Psoas muscle (tissue), 8 donors: Measurements from ENCODE around the gene DOCK2. TPM values are rescaled to one million over a fixed set of nuclear protein-coding genes. Genes with fewer than 3 reads are reported as not detected.

ENCODE experiments used
- ATAC-seq, 4 donors: fragments of 200-7000 bp; cut with Tn5 transposase; one replicate each; pipeline ENCODE4 v1.9.1; 2020; ENCODE audit warnings: moderate library complexity in 3 of 4, mild to moderate bottlenecking in 2 of 4
- DNase-seq, 2 donors: peaks; one replicate each; pipeline ENCODE4 v3.0.0-alpha.2; 2020
- H3K27ac ChIP-seq: fragments of 200-600 bp; one replicate; pipeline ENCODE4 v1.8.0; 2022
- H3K27me3 ChIP-seq, 3 donors: fragments of 200-600 bp in 1 of 3; one replicate each; pipeline versions ENCODE4 v1.6.1 to v1.8.0; 2013 to 2022; ENCODE audit warnings: low read length in 2 of 3, mild to moderate bottlenecking in 2 of 3, moderate library complexity in 1 of 3; ENCODE audit not compliant: insufficient read depth in 3 of 3
- H3K36me3 ChIP-seq, 2 donors: fragments of 200-600 bp in 1 of 2; one replicate each; pipeline versions ENCODE4 v1.6.1 to v1.8.0; 2013 to 2022; ENCODE audit warnings: low read depth in 1 of 2, mild to moderate bottlenecking in 1 of 2, moderate library complexity in 1 of 2; ENCODE audit not compliant: insufficient read depth in 1 of 2
- H3K4me1 ChIP-seq: fragments of 200-600 bp; one replicate; pipeline ENCODE4 v1.8.0; 2022
- H3K4me3 ChIP-seq: fragments of 200-600 bp; one replicate; pipeline ENCODE4 v1.8.0; 2022; ENCODE audit warnings: mild to moderate bottlenecking
- H3K9me3 ChIP-seq: fragments of 200-600 bp; one replicate; pipeline ENCODE4 v1.8.0; 2022
- WGBS, 3 donors: extraction: QIAGEN DNeasy Blood & Tissue Kit; methylation state at CpG; one replicate each; pipeline versions ENCODE4 v1.1.6 to v1.1.7; 2013; 5-methylcytosine and 5-hydroxymethylcytosine counted together
- intact Hi-C, 2 donors: fragments of 100-400 bp; cut with DNase I; formaldehyde crosslinking; loops; one replicate each; pipeline versions ENCODE4 v1.11.0 to v1.14.2; 2022
- polyA plus RNA-seq, 3 donors: library from polyadenylated mRNA; stranded (reverse); fragments of 200-250 nt; gene quantifications; one replicate each; pipeline ENCODE4 v1.2.3, GENCODE V29; 2013
- total RNA-seq, 4 donors: library from RNA; stranded (reverse); fragmentation: NEBNext Ultra II Directional in 2 of 4; extraction: Animal tissue kit (Norgen Biotek cat#: 25700) in 2 of 4; gene quantifications; one replicate each; pipeline versions ENCODE4 v1.2.1 to v1.2.4, GENCODE V29; 2021 to 2023
- TF ChIP-seq, protein P1 (sequence below): fragments of 200-600 bp; IDR thresholded peaks from one replicate; pipeline ENCODE4 v1.8.0; 2022; ENCODE audit warnings: antibody characterized with exemption
- donor health status: healthy with polysubstance abuse.
- donor health status: DM: no; HTN: no; CAD: no; lungs with moderate emphysema.
- donor health status: Bipolar disorder and iron deficiency.
- donor health status: healthy.
- donor health status: DM: yes; HTN: yes; CAD: no.
- donor health status: DM: no; HTN: no; CAD: no.
- donor health status: DM: no; HTN: no; CAD: no.
- donor health status: DM: yes; HTN: yes; CAD: no.

DOCK2 gene
- total and polyA plus RNA-seq, 7 donors, result 0.37 to 4.4 (median 3.5) TPM

GRCh38 chr5:169933127-169933526 is 296.1 kb downstream of the DOCK2 start:
- TF ChIP-seq, protein P1, sequence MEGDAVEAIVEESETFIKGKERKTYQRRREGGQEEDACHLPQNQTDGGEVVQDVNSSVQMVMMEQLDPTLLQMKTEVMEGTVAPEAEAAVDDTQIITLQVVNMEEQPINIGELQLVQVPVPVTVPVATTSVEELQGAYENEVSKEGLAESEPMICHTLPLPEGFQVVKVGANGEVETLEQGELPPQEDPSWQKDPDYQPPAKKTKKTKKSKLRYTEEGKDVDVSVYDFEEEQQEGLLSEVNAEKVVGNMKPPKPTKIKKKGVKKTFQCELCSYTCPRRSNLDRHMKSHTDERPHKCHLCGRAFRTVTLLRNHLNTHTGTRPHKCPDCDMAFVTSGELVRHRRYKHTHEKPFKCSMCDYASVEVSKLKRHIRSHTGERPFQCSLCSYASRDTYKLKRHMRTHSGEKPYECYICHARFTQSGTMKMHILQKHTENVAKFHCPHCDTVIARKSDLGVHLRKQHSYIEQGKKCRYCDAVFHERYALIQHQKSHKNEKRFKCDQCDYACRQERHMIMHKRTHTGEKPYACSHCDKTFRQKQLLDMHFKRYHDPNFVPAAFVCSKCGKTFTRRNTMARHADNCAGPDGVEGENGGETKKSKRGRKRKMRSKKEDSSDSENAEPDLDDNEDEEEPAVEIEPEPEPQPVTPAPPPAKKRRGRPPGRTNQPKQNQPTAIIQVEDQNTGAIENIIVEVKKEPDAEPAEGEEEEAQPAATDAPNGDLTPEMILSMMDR, result no peak
- 27 to 44% (median 31%) methylated on average over 1 of the region's 1 CpG for WGBS, 3 donors
- no peaks in the 10 kb centered on the region for H3K36me3 ChIP-seq
- intact Hi-C loops, result no loop called here
- H3K27ac ChIP-seq, result no peak overlapping the region
- H3K9me3 ChIP-seq, result no peaks in the 10 kb centered on the region
- no peak overlapping the region for H3K4me3 ChIP-seq
- no peaks in the 10 kb centered on the region for H3K4me1 ChIP-seq
- ATAC-seq, result no peak
- no peaks in the 10 kb centered on the region for H3K27me3 ChIP-seq
- DNase-seq, result no peak

DNA sequence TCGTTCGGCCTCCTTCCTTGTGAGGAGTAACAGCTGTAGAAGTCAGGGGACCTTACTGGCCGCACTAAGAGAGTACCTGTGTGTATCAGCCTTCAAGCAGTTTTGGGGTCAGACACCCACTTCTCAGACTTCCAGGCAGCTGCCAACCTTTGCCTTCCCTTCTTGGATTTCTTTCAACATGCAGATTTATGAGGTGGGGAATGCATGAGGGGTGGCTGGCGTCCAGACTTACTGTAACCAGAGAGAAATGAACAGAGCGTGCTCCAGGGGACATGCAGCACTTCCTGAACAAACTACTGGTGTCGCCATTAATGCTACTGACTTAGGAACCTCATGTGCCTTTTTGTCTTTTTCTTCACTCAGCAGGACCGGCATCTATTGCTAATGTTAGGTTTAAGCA is 296.5 kb downstream of the DOCK2 start:
- ATAC-seq, result no peak

DNA sequence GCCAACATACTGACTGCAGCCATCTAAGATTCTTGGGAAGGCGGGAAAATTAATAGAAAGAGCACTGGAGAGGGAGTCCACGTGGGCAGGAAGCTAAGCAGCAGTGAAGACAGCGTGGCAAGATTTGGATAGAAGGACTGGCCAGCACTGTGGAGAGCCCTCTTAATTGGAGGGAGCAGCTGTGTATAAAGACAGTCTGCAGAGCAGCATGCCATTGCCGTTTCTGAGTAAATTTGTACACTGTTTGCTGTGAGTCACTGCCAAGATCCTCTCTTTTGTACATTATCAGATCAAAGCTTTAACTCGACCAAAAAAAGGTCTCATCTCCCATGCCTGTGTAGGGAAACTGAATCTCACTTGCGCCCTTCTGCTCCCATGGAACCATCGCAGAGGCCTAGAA is 297.9 kb downstream of the DOCK2 start:
- TF ChIP-seq, protein P1, result no peak
- no peak overlapping the region for H3K4me3 ChIP-seq
- no peak overlapping the region for H3K27ac ChIP-seq
- no peaks in the 10 kb centered on the region for H3K4me1 ChIP-seq
- no peaks in the 10 kb centered on the region for H3K9me3 ChIP-seq
- intact Hi-C loops, result no loop called here
- no peaks in the 10 kb centered on the region for H3K27me3 ChIP-seq
- DNase-seq, result no peak
- WGBS, 3 donors, result 67 to 71% (median 70%) methylated on average over 7 of the region's 7 CpGs
- no peaks in the 10 kb centered on the region for H3K36me3 ChIP-seq
- ATAC-seq, result no peak

More for the DNA sequence above, 296.5 kb downstream of the DOCK2 start:
- TF ChIP-seq, protein P1, result no peak
- Histone ChIP-seq H3K27me3 (no peaks in the 10 kb centered on the region), H3K4me3 (no peak overlapping the region), H3K27ac (no peak overlapping the region), H3K9me3 (no peaks in the 10 kb centered on the region), H3K4me1 (no peaks in the 10 kb centered on the region), H3K36me3 (no peaks in the 10 kb centered on the region)
- intact Hi-C loops, result no loop called here
- no peak for DNase-seq
- WGBS, 3 donors, result 29 to 38% (median 34%) methylated on average over 7 of the region's 7 CpGs

DNA sequence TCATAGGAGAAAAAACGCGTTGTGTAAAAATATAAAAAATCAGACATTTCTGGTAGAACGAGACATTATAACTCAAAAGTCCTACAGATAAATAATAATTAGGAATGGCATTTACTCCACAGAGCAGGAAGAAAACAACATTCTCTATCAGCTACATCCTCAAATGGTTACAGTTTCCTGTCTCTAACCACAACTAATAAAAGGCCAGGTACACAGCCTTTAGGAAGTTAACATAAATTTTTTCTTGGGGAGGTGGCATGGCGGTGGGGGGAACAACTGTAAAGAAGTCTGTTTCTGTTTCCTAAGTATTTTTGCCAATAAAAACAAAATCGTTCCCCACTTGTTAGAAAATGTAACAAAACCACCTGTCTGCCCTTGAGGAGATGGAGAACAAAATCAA is 298.7 kb downstream of the DOCK2 start:
- Histone ChIP-seq H3K9me3 (no peaks in the 10 kb centered on the region), H3K4me3 (no peak overlapping the region), H3K27me3 (no peaks in the 10 kb centered on the region), H3K27ac (no peak overlapping the region), H3K4me1 (no peaks in the 10 kb centered on the region), H3K36me3 (no peaks in the 10 kb centered on the region)
- intact Hi-C loops, result no loop called here
- ATAC-seq (no peak), DNase-seq (no peak)
- WGBS, 3 donors, result 71 to 83% (median 73%) methylated on average over 5 of the region's 5 CpGs
- TF ChIP-seq, protein P1, result no peak

DNA sequence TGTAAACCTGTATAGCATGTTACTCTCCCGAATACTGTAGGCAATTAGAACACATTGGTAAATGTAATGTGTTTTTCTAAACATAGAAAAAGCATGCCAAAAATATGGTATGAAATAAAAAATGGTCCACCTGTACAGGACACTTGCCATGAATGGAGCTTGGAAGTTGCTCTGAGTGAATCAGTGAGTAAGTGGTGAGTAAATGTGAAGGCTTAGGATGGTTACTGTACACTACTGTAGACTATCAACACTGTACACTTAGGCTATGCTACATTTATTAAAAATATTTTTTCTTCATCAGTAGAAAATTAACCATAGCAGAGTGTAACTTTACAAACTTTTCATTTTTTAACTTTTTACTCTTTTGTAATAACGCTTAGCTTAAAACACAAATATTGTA is 301.4 kb downstream of the DOCK2 start:
- H3K4me3 ChIP-seq, result no peak overlapping the region
- no peak overlapping the region for H3K27ac ChIP-seq
- 92 to 95% (median 92%) methylated on average over 2 of the region's 2 CpGs for WGBS, 3 donors
- no peaks in the 10 kb centered on the region for H3K27me3 ChIP-seq
- no peak for ATAC-seq
- TF ChIP-seq, protein P1, result no peak
- H3K4me1 ChIP-seq, result no peaks in the 10 kb centered on the region
- no peak for DNase-seq
- intact Hi-C loops, result no loop called here
- H3K36me3 ChIP-seq, result no peaks in the 10 kb centered on the region
- no peaks in the 10 kb centered on the region for H3K9me3 ChIP-seq
